Measurements from ENCODE around the gene TRIM5. TPM values are rescaled to one million over a fixed set of nuclear protein-coding genes. Genes with fewer than 3 reads are reported as not detected.

The TRIM5 gene
- polyA plus RNA-seq, 3 donors: 9.4 to 14.4 (median 10.6) TPM

DNA sequence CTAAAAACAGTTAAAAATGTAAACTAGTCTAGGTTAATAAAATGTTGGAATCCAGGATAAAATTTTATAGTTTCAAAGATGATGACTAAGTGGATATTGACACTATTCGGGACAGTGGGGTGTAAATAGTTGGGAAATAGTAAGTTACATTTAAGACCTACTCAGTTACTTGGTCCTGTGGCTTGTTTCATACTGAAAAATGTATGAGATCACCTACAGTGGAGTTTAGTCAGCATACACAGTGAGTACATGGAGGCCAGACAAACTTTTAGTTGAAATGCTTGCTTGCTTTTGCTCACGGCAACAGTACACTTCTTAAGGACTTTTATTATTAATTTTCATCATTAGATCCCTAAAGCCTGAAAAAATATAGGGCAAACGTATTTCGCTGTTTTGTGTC is 20.8 kb upstream of the TRIM5 start:
- H3K4me1 ChIP-seq (ENCODE audit: control insufficient read depth in 1 of 2, insufficient read depth in 2 of 2, low read length in 2 of 2): peaks cover 2 to 10% of the 10 kb centered on the region in 2 donors
- peaks cover 31% of the 10 kb centered on the region for H3K79me2 ChIP-seq (ENCODE audit: insufficient read depth, low read length)
- Mint-ChIP-seq H3K36me3 (peaks cover 75 to 78% of the 10 kb centered on the region in 2 donors), H3K27ac (peak overlapping the region in 1 of 7 donors; percentile 47), H3K9me3 (no peaks in the 10 kb centered on the region), H3K27me3 (ENCODE audit: low read depth in 3 of 3) (peaks cover 0 to 2% (median 0%) of the 10 kb centered on the region in 3 donors), H3K4me1 (peaks cover 16% of the 10 kb centered on the region), H3K4me3 (no peak overlapping the region)
- TF ChIP-seq, protein P1, sequence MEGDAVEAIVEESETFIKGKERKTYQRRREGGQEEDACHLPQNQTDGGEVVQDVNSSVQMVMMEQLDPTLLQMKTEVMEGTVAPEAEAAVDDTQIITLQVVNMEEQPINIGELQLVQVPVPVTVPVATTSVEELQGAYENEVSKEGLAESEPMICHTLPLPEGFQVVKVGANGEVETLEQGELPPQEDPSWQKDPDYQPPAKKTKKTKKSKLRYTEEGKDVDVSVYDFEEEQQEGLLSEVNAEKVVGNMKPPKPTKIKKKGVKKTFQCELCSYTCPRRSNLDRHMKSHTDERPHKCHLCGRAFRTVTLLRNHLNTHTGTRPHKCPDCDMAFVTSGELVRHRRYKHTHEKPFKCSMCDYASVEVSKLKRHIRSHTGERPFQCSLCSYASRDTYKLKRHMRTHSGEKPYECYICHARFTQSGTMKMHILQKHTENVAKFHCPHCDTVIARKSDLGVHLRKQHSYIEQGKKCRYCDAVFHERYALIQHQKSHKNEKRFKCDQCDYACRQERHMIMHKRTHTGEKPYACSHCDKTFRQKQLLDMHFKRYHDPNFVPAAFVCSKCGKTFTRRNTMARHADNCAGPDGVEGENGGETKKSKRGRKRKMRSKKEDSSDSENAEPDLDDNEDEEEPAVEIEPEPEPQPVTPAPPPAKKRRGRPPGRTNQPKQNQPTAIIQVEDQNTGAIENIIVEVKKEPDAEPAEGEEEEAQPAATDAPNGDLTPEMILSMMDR (IDR thresholded peaks at IDR 0.05): no peak
- intact Hi-C loops (cut with micrococcal nuclease): no loop called here
- peaks cover 56% of the 10 kb centered on the region for H4K20me1 ChIP-seq (ENCODE audit: insufficient read depth, low read length)
- no peak for DNase-seq
- H3K36me3 ChIP-seq (replicated peaks in 1 of 2; ENCODE audit: control insufficient read depth in 1 of 2, insufficient read depth in 2 of 2, low read length in 2 of 2): peaks cover 73 to 82% of the 10 kb centered on the region in 2 donors
- H3K4me3 ChIP-seq (replicated peaks in 1 of 3; ENCODE audit: low read depth in 2 of 3, low read length in 3 of 3): no peak overlapping the region
- no peak overlapping the region for H2AFZ ChIP-seq (ENCODE audit: insufficient read depth, low read depth, low read length, poor library complexity, severe bottlenecking)
- H3K27me3 ChIP-seq (ENCODE audit: control insufficient read depth in 2 of 2, insufficient read depth in 2 of 2, low read length in 2 of 2): no peaks in the 10 kb centered on the region
- no peaks in the 10 kb centered on the region for H3K9me3 ChIP-seq (replicated peaks in 1 of 2; ENCODE audit: control insufficient read depth in 1 of 2, insufficient read depth in 1 of 2, low read length in 2 of 2)
- H3K9ac ChIP-seq (ENCODE audit: insufficient read depth, low read length, poor library complexity, severe bottlenecking): no peak overlapping the region
- H3K4me2 ChIP-seq (replicated peaks; ENCODE audit: extremely low read depth, low read length, poor library complexity, severe bottlenecking): no peak overlapping the region
- H3K27ac ChIP-seq (ENCODE audit: low read depth in 1 of 2, low read length in 2 of 2): no peak overlapping the region
- 100% methylated on average over 1 of the region's 4 CpGs for whole genome bisulfite sequencing (ENCODE audit: insufficient coverage)

DNA sequence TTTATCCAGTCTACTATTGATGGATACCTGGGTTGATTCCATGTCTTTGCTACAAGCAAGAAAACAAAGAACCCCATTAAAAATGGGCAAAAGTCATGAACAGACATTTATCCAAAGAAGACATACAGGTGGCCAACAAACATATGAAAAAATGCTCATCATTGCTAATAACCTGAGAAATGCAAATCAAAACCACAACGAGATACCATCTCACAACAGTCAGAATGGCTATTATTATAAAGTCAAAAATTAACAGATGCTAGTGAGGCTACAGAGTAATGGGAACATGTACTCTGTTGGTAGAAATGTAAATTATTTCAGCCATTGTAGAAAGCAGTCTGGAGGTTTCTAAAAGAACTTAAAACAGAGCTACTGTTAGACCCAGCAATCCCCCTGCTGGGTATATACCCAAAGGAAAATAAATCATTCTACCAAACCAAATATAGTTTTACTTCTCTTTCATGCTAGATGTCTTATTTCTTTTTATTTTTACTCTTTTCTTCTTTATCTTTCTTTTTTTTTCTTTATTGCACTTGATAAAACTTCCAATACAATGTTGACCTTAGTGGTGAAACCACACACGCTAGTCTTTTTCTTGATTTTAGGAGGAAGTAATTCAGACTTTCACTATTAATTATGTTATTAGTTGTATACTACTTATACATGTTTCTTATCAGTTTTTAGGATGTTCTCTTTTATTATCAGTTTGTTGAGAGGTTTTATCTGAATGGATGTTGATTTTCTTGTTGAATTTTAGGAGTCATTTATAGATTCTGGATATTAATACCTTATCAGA is 19.1 kb upstream of the TRIM5 start:
- peaks cover 67 to 68% of the 10 kb centered on the region in 2 donors for H3K36me3 ChIP-seq (replicated peaks in 1 of 2; ENCODE audit: control insufficient read depth in 1 of 2, insufficient read depth in 2 of 2, low read length in 2 of 2)
- no peak overlapping the region for H3K4me3 ChIP-seq (replicated peaks in 1 of 3; ENCODE audit: low read depth in 2 of 3, low read length in 3 of 3)
- peak overlapping the region in 1 of 2 donors; percentile 3 for H3K27ac ChIP-seq (ENCODE audit: low read depth in 1 of 2, low read length in 2 of 2)
- H3K27me3 ChIP-seq (ENCODE audit: control insufficient read depth in 2 of 2, insufficient read depth in 2 of 2, low read length in 2 of 2): no peaks in the 10 kb centered on the region
- H3K9ac ChIP-seq (ENCODE audit: insufficient read depth, low read length, poor library complexity, severe bottlenecking): no peak overlapping the region
- no peak overlapping the region for H2AFZ ChIP-seq (ENCODE audit: insufficient read depth, low read depth, low read length, poor library complexity, severe bottlenecking)
- Mint-ChIP-seq H3K27me3 (ENCODE audit: low read depth in 3 of 3) (peaks cover 0 to 2% (median 0%) of the 10 kb centered on the region in 3 donors), H3K9me3 (no peaks in the 10 kb centered on the region), H3K27ac (peak overlapping the region in 4 of 7 donors; percentile 30 to 65 (median 44)), H3K36me3 (peaks cover 68 to 75% of the 10 kb centered on the region in 2 donors), H3K4me3 (no peak overlapping the region), H3K4me1 (peaks cover 24% of the 10 kb centered on the region)
- no peak for DNase-seq
- peaks cover 49% of the 10 kb centered on the region for H4K20me1 ChIP-seq (ENCODE audit: insufficient read depth, low read length)
- H3K4me1 ChIP-seq (ENCODE audit: control insufficient read depth in 1 of 2, insufficient read depth in 2 of 2, low read length in 2 of 2): peaks cover 8 to 22% of the 10 kb centered on the region in 2 donors
- intact Hi-C loops (cut with micrococcal nuclease): no loop called here
- no peak overlapping the region for H3K4me2 ChIP-seq (replicated peaks; ENCODE audit: extremely low read depth, low read length, poor library complexity, severe bottlenecking)
- WGBS (ENCODE audit: insufficient coverage): no CpG with 5 or more reads among the region's 2 CpGs
- TF ChIP-seq, protein P1 (IDR thresholded peaks at IDR 0.05): no peak
- H3K9me3 ChIP-seq (replicated peaks in 1 of 2; ENCODE audit: control insufficient read depth in 1 of 2, insufficient read depth in 1 of 2, low read length in 2 of 2): no peaks in the 10 kb centered on the region
- peaks cover 39% of the 10 kb centered on the region for H3K79me2 ChIP-seq (ENCODE audit: insufficient read depth, low read length)
